ENCODE data around the gene ITSN2.
"Not testable (repeated sequence)": the region's sequence is repeated elsewhere in the genome, so short reads cannot be mapped to it uniquely, and the experiment has no call there.

The ITSN2 gene

GRCh38 chr2:24221343-24222050 lies 138.8 kb downstream of the ITSN2 start:
- no peak for DNase-seq (ENCODE audit: low read depth in 1 of 2, low spot score in 1 of 2)

- no peak for DNase-seq (ENCODE audit: low read depth in 1 of 2, low spot score in 1 of 2)
Observed at GRCh38 chr2:24220554-24221291, 139.6 kb downstream of the ITSN2 start.

GRCh38 chr2:24214880-24215279 lies 145.5 kb downstream of the ITSN2 start:
- no peak for DNase-seq (ENCODE audit: low read depth in 1 of 2, low spot score in 1 of 2)

GRCh38 chr2:24211408-24211807 lies 148.9 kb downstream of the ITSN2 start:
- DNase-seq (ENCODE audit: low read depth in 1 of 2, low spot score in 1 of 2): no peak

GRCh38 chr2:24210723-24211122 lies 149.6 kb downstream of the ITSN2 start:
- no peak for DNase-seq (ENCODE audit: low read depth in 1 of 2, low spot score in 1 of 2)

GRCh38 chr2:24210106-24210455 lies 150.3 kb downstream of the ITSN2 start:
- no peak for DNase-seq (ENCODE audit: low read depth in 1 of 2, low spot score in 1 of 2)

GRCh38 chr2:24209389-24210105 lies 150.8 kb downstream of the ITSN2 start:
- DNase-seq (ENCODE audit: low read depth in 1 of 2, low spot score in 1 of 2): no peak

GRCh38 chr2:24208490-24208889 lies 151.8 kb downstream of the ITSN2 start:
- no peak for DNase-seq (ENCODE audit: low read depth in 1 of 2, low spot score in 1 of 2)

GRCh38 chr2:24207359-24207758 lies 153.0 kb downstream of the ITSN2 start:
- DNase-seq (ENCODE audit: low read depth in 1 of 2, low spot score in 1 of 2): no peak

GRCh38 chr2:24206714-24207113 lies 153.6 kb downstream of the ITSN2 start:
- DNase-seq (ENCODE audit: low read depth in 1 of 2, low spot score in 1 of 2): no peak

- DNase-seq (ENCODE audit: low read depth in 1 of 2, low spot score in 1 of 2): no peak
Observed at GRCh38 chr2:24206242-24206641, 154.1 kb downstream of the ITSN2 start.

GRCh38 chr2:24205131-24205530 lies 155.2 kb downstream of the ITSN2 start:
- DNase-seq (ENCODE audit: low read depth in 1 of 2, low spot score in 1 of 2): no peak

GRCh38 chr2:24204505-24204904 lies 155.8 kb downstream of the ITSN2 start:
- DNase-seq (ENCODE audit: low read depth in 1 of 2, low spot score in 1 of 2): no peak

- no peak for DNase-seq (ENCODE audit: low read depth in 1 of 2, low spot score in 1 of 2)
Observed at GRCh38 chr2:24203787-24204150, 156.6 kb downstream of the ITSN2 start.

GRCh38 chr2:24203029-24203786 lies 157.1 kb downstream of the ITSN2 start:
- no peak for DNase-seq (ENCODE audit: low read depth in 1 of 2, low spot score in 1 of 2)

- DNase-seq (ENCODE audit: low read depth in 1 of 2, low spot score in 1 of 2): no peak
Observed at GRCh38 chr2:24200799-24201198, 159.5 kb downstream of the ITSN2 start.

- DNase-seq (ENCODE audit: low read depth in 1 of 2, low spot score in 1 of 2): no peak
Observed at GRCh38 chr2:24199968-24200590, 160.3 kb downstream of the ITSN2 start.

- DNase-seq (ENCODE audit: low read depth in 1 of 2, low spot score in 1 of 2): not testable (repeated sequence)
Observed at GRCh38 chr2:24197213-24197612, 163.1 kb downstream of the ITSN2 start.

- no peak for DNase-seq (ENCODE audit: low read depth in 1 of 2, low spot score in 1 of 2)
Observed at GRCh38 chr2:24191848-24192247, 168.5 kb downstream of the ITSN2 start.

GRCh38 chr2:24191156-24191555 lies 169.2 kb downstream of the ITSN2 start:
- DNase-seq (ENCODE audit: low read depth in 1 of 2, low spot score in 1 of 2): no peak

- DNase-seq (ENCODE audit: low read depth in 1 of 2, low spot score in 1 of 2): no peak
Observed at GRCh38 chr2:24190503-24190902, 169.8 kb downstream of the ITSN2 start.

Data from activated T-helper 1 cell treated with anti-CD3 and anti-CD28 coated beads, Interleukin-2, amount 50 U/mL, for 16 hours (primary cell).